NCI-H345 treated with DMSO at 0.1 percent for 48 hours (cell line): ENCODE results near the gene TMEM106A.
"Not testable (repeated sequence)": the region's sequence is repeated elsewhere in the genome, so short reads cannot be mapped to it uniquely, and the experiment has no call there.

Source experiments
- DNase-seq: peaks from one replicate; lab custom pipeline; 2025; ENCODE audit not compliant: unreplicated experiment; lab: John Stamatoyannopoulos, UW

The TMEM106A gene

DNA sequence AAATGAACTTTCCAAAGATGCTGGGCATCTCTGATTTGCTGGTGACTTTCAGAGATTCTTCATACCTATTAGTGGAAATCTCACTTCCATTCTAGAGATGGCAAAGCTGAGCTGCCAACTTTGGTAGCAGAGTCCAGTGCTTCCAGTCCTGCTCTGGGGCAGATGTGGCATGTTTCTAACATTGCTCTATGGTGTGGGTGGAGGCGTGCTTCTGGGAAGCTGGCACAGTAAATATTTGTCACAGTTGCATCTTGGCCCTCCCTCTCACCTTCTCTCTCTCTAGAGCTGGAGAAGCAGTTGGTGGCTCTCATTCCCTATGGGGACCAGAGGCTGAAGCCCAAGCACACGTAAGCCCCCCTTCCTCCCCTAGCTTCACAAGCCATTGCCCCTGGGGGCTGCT is 1.9 kb downstream of the TMEM106A start:
- no peak for DNase-seq

- no peak for DNase-seq
These were observed 3.7 kb downstream of the TMEM106A start for GRCh38 chr17:43215341-43215740.

GRCh38 chr17:43216369-43216761 is 4.7 kb downstream of the TMEM106A start:
- DNase-seq, result no peak

DNA sequence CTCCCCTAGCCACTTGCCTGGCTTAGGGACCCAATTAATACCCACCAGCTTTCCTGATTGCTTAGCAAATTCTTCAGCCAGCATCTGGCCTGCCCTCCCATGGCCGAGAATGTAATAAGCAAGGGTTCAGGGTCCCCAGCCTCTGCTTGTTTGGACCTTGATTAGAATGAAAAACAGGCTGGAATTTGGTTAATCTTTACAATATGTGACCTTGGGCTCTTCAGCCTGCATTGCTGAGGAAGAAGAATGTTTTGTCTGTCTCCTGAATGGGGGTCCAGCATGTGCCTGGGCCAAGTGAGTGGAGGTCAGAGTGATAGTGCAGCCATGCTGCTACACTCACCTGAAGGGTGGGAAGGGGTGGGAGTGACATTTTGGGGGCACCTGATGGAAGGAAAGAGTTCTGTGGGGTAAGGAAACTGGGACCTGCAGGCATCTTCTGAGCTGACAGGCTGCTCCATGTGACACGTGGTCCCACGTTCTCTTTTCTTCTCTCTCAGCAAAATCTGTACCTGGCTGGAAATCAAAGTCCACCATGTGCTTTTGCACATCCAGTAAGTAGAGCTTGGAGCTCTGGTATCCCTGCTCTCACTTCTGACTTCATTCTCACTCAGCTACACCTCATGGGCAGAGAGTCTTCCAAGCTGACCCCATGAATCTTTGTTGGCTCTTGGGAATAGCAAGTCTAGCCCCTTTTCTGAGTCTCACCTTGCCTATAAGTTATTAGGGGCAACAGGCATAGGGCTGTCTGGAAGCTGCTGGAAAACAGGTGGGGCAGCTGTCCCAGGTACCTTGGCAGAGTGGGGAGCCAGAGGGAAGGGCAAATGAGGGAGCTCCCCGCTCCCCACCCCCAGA is 5.3 kb downstream of the TMEM106A start:
- DNase-seq, result no peak

- no peak for DNase-seq
These were observed 6.0 kb downstream of the TMEM106A start for GRCh38 chr17:43217614-43218087.

GRCh38 chr17:43219001-43219400 is 7.3 kb downstream of the TMEM106A start:
- DNase-seq, result no peak

- DNase-seq, result no peak
These were observed 8.2 kb downstream of the TMEM106A start for GRCh38 chr17:43219746-43220380.

- DNase-seq, result no peak
These were observed 8.9 kb downstream of the TMEM106A start for GRCh38 chr17:43220511-43221125.

DNA sequence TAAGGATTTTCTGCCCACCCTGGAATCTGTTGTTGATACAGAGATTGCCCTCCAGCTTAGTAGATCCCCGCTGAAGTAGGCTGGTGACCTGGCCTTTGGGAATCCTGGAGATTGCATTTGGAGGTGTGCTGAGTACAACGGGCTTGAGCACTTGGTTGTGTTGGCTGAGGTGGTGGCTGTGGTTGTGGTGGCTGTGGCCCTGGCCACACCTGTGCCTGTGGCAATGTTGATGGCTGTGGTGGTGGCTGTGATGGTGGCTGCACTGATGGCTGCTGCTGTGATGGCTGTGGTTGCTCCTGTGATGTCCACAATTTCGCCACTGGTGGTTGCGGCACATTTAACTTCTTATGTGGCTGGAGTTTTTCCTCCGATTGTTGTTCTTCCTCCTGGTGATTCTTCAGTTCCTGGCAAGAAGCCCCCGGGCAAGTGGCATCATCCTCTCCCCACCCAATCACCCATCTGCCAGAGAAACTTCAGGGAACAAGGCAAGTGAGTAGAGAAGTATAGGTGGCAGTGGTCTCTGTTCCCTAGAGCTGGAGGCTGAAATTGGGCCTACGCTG is 12.6 kb downstream of the TMEM106A start:
- DNase-seq, result no peak

DNA sequence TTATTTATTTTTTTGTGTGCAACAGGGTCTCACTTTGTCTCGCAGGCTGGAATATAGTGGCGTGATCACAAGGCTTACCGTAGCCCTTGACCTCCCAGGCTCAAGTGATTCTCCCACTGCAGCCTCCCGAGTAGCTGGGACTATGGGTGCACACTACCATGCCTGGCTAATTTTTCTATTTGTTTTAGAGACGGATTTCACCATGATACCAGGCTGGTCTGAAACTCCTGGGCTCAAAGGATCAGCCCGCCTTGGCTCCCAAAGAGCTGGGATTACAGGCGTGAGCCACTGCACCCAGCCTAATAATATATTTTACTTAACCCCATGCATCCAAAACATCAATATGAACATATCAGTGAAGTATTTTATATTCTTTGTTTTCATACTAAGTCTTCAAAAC is 14.7 kb downstream of the TMEM106A start:
- no peak for DNase-seq

DNA sequence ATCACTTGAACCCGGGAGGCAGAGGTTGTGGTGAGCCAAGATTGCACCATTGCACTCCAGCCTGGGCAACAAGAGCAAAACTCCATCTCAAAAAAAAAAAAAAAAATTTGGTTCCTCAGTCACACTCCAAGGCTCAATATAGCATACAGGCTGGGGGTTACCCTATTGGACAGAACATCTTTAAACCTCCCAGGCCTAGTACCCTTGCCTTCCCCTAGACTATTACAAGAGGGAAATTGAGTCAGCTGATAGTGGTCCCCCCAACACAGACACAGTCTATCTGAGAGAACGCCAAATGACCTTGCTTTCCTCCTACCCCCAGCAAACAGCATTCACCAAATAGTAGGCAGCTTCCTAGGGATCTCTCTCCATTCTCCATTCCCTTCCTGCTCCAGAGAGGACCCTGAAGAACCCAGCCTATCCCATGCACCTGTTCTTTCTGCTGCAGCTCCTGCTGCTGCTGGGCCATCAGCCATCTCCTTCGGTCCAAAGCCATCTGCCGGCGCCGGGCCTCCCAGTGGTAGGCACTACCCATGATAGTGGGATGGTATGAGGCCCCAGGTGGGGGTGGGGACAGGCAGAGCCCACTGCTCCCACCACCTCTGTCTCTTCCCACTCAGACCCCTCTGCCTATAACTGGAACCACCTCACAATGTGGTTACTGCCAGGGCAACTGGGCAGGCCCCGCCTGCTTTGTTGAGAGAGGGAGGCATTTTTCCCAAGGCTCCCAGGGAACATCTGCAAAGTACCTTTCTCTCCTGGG is 16.5 kb downstream of the TMEM106A start, which contains the start of gene CCDC200:
Gene CCDC200 (minus strand): TSS at position 604 of the 763 bp plus-strand sequence. CDS start 69 bp downstream, at position 535.
- not testable (repeated sequence) for DNase-seq

- DNase-seq, result not testable (repeated sequence)
These were observed 19.7 kb downstream of the TMEM106A start for GRCh38 chr17:43231205-43232020.

- not testable (repeated sequence) for DNase-seq
These were observed 20.5 kb downstream of the TMEM106A start for GRCh38 chr17:43232021-43232699.

GRCh38 chr17:43233263-43233662 is 21.6 kb downstream of the TMEM106A start:
- not testable (repeated sequence) for DNase-seq

DNA sequence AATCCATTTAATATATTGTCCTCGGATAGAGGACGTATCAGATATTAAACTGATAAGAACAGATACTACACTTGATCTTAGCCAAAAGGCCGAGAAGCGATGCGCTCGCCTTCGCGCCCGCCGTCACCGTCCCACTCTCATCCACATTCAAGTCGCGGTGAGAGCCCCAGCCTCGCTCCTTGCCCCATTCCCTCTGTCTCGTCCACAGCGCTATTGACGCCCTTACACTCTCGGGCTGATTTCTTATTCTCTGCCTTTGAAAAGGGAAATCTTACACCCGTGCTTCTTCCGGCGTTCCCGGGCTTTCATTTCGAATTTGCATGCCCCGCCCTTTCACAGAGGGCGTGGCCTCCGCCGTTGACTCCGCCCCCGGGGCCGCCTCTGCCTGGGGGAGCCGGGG is 22.2 kb downstream of the TMEM106A start, which contains the start of gene RNU2-1:
Gene RNU2-1 (minus strand): TSS at position 101 of the 400 bp plus-strand sequence.
- not testable (repeated sequence) for DNase-seq

GRCh38 chr17:43239597-43239996 is 27.9 kb downstream of the TMEM106A start:
- DNase-seq, result not testable (repeated sequence)

- DNase-seq, result not testable (repeated sequence)
These were observed 29.1 kb downstream of the TMEM106A start for GRCh38 chr17:43240596-43241352.

- DNase-seq, result not testable (repeated sequence)
These were observed 34.8 kb downstream of the TMEM106A start for GRCh38 chr17:43246456-43246855.
